Subcutaneous adipose tissue (tissue), 4 donors: ENCODE results near the gene RALGAPA1. TPM values are rescaled to one million over a fixed set of nuclear protein-coding genes. Genes with fewer than 3 reads are reported as not detected.

Experiments used
- total RNA-seq, 4 donors: library from RNA; depleted of rRNA; stranded (reverse); fragments of >200 nt; gene quantifications; one replicate each; pipeline ENCODE4 v1.1.0, GENCODE V29; 2016
- TF ChIP-seq, protein P1 (sequence below): fragments of 450-650 bp; IDR thresholded peaks from one replicate; pipeline ENCODE4 v1.5.1; 2016; ENCODE audit warnings: low read depth, mild to moderate bottlenecking, control low read depth, antibody characterized with exemption, moderate library complexity

Gene RALGAPA1
- total RNA-seq, 4 donors from 2014 or later = 48.6 to 104 (median 65.9) TPM

DNA sequence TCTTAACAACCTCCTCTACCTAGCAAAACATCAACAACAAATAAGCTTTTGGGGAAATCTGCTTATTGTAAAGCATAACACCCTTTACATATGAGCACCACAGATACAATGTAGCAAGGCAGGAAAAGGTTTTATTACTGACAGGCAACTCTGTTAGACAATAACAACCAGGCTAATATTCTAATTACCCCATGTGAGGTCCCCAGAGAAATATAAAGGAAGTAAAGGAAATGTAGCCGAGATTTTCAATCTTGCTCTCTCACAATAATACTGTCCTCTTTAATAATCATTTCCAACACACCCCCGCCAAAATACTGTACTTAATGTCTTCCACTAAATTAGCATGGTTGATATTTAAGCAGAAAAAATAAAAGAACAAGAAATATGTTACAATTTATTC is 289.1 kb downstream of the RALGAPA1 start:
- TF ChIP-seq, protein P1, sequence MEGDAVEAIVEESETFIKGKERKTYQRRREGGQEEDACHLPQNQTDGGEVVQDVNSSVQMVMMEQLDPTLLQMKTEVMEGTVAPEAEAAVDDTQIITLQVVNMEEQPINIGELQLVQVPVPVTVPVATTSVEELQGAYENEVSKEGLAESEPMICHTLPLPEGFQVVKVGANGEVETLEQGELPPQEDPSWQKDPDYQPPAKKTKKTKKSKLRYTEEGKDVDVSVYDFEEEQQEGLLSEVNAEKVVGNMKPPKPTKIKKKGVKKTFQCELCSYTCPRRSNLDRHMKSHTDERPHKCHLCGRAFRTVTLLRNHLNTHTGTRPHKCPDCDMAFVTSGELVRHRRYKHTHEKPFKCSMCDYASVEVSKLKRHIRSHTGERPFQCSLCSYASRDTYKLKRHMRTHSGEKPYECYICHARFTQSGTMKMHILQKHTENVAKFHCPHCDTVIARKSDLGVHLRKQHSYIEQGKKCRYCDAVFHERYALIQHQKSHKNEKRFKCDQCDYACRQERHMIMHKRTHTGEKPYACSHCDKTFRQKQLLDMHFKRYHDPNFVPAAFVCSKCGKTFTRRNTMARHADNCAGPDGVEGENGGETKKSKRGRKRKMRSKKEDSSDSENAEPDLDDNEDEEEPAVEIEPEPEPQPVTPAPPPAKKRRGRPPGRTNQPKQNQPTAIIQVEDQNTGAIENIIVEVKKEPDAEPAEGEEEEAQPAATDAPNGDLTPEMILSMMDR = no peak

- TF ChIP-seq, protein P1 = no peak
Observed at GRCh38 chr14:35515916-35516315, 293.2 kb downstream of the RALGAPA1 start.

DNA sequence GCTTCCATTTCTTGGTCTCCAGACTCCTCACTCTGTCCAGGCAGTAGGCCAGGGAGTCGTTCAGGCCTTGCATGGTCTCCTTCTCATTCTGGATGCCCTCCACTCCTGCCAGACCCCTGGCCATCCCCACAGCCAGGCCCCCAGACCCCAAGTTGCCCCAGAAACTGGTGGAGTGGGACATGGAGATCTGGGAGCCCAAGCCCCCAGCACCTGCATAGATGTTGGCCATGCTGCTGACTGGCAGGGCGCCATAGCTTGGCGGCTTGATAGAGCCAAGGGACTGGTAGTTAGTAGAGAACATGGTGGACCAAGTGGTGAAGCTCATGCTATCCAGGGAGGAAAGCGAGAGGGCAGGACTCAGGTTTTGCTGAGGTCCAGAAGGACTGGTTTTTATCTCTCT is 296.3 kb downstream of the RALGAPA1 start:
- TF ChIP-seq, protein P1 = no peak

DNA sequence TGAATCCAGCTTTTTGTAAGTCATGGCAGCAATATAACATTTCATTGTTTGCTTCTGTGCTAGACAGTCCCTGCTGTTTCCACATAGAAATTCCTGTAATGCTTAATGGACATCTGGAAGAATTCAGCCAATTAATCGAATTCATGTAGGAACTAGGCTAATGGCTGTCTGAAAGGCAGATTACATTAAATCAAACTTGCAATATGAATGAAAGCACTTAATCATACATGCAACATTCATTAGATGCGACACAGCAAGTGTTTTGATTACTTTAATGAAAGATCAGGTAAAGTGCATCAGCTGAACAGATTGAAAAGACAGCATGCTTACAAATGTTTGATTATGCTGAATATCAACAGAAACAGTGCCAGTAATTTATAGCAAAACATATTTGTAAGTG is 299.2 kb downstream of the RALGAPA1 start:
- TF ChIP-seq, protein P1 = no peak

DNA sequence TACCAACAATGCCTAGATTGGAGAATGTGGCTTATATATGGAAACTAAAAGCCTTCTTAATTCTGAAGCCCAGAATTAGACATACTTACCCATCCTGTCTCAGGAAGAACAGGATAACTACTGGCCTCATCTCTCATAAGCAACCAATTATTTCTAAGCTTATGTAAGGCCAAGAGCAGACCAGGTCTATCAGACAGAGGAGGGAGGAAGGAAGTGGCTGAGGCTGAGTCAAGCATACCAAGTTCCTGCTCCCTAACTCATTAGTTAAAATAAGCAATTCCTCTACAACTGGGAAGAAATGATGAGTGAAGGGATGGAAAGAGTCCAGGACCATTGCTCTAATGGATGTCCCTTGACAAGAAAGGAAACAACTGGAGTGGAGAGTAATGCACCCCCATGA is 302.2 kb downstream of the RALGAPA1 start:
- TF ChIP-seq, protein P1 = no peak

DNA sequence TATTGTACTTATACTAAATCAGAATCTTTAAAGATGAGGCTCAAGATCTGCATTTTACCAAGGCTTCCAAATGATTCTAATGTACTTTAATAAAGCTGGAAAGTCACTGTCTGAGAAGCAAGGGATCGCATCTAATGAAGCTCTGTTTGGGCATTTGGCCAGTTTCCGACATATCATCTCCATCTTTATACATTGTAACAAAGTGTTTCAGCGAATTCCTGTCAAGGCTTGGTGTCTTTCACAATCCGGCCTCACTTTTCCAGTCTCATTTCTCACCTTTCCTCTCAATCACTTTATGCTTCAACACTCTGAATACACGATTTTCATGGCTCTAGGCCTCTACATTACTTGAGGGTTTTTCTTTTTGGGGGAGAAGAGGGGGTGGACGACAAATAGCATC is 302.6 kb downstream of the RALGAPA1 start:
- TF ChIP-seq, protein P1 = no peak

DNA sequence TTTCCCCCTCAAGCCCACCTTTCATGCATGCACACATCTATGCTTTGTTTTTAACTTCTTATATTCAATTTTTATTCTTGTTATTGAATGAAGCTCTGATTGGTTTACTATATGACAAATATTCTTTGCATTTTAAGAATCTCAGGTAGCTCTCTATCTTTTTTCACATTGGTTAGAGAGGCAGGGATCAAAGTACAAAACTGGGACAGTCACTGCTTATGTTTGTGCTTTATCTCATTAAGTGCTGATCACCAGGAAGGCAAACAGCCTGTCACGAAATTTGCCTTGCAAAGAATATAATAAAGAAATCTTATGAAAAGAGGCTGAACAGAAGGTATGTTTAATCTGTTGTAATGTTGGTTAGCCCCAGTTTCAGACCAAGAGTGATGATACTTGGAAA is 304.8 kb downstream of the RALGAPA1 start:
- TF ChIP-seq, protein P1 = no peak

- TF ChIP-seq, protein P1 = no peak
Observed at GRCh38 chr14:35503646-35504045, 305.4 kb downstream of the RALGAPA1 start.
